Measurements from ENCODE around the gene CSMD2.
"Not testable (repeated sequence)": the region's sequence is repeated elsewhere in the genome, so short reads cannot be mapped to it uniquely, and the experiment has no call there.

The CSMD2 gene

GRCh38 chr1:33516891-33517567 is 648.0 kb downstream of the CSMD2 start:
- in situ Hi-C loops (cut with HindIII; ENCODE audit: low sequenced_read_pairs): no loop called here

GRCh38 chr1:33516428-33516827 is 648.6 kb downstream of the CSMD2 start:
- no peak overlapping the region for H3K4me3 ChIP-seq (ENCODE audit: low read depth, low read length)
- TF ChIP-seq, protein P1, sequence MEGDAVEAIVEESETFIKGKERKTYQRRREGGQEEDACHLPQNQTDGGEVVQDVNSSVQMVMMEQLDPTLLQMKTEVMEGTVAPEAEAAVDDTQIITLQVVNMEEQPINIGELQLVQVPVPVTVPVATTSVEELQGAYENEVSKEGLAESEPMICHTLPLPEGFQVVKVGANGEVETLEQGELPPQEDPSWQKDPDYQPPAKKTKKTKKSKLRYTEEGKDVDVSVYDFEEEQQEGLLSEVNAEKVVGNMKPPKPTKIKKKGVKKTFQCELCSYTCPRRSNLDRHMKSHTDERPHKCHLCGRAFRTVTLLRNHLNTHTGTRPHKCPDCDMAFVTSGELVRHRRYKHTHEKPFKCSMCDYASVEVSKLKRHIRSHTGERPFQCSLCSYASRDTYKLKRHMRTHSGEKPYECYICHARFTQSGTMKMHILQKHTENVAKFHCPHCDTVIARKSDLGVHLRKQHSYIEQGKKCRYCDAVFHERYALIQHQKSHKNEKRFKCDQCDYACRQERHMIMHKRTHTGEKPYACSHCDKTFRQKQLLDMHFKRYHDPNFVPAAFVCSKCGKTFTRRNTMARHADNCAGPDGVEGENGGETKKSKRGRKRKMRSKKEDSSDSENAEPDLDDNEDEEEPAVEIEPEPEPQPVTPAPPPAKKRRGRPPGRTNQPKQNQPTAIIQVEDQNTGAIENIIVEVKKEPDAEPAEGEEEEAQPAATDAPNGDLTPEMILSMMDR (IDR thresholded peaks at IDR 0.05; ENCODE audit: low read depth, low read length): no peak
- in situ Hi-C loops (cut with HindIII; ENCODE audit: low sequenced_read_pairs): no loop called here
- no peak for DNase-seq (ENCODE audit: low read depth, low spot score)

More at GRCh38 chr1:33516891-33517567, 648.0 kb downstream of the CSMD2 start:
- DNase-seq (ENCODE audit: low read depth, low spot score): no peak
- TF ChIP-seq, protein P1 (IDR thresholded peaks at IDR 0.05; ENCODE audit: low read depth, low read length): no peak
- no peak overlapping the region for H3K4me3 ChIP-seq (ENCODE audit: low read depth, low read length)

DNA sequence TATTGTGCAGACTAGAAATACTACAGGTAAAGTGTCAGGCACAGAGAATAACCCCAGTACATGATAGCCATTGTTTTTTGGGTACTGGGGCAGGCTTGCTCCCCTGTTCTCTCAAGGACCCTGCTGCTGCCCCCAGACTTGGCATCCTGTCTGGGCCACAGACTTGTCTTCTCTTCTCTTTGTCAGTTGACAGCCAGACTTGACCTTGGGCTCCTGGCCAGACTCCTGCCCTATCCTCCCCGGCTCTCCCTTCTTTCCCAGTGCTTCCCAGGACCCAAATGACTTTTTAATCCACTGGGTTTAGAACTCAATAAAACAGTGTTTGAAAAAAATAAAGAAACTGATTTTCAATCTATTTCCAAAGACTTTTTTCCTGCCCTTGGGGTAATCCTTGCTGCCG is 649.4 kb downstream of the CSMD2 start:
- no peak overlapping the region for H3K4me3 ChIP-seq (ENCODE audit: low read depth, low read length)
- in situ Hi-C loops (cut with HindIII; ENCODE audit: low sequenced_read_pairs): no loop called here
- no peak for DNase-seq (ENCODE audit: low read depth, low spot score)
- TF ChIP-seq, protein P1 (IDR thresholded peaks at IDR 0.05; ENCODE audit: low read depth, low read length): no peak

DNA sequence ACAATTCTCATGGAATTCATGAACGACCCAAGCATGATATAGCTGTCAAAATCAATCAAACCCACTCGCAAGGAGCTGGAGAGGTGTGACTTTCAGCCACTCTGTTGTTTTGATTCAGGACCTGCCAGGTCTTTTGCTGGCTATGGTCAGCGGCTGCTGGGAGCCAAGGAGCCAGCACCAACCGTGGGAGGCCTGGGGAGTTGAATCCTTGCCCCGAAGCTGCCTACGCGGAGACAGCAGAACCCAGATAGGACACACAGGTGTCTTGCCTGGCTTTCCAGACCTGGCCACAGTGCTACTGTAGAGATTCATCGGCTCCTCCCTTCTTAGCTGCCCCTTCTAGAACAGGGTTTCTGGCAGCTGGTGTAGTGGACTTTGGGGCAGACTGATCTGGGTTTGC is 649.9 kb downstream of the CSMD2 start:
- no peak overlapping the region for H3K4me3 ChIP-seq (ENCODE audit: low read depth, low read length)
- no peak for DNase-seq (ENCODE audit: low read depth, low spot score)
- in situ Hi-C loops (cut with HindIII; ENCODE audit: low sequenced_read_pairs): no loop called here
- TF ChIP-seq, protein P1 (IDR thresholded peaks at IDR 0.05; ENCODE audit: low read depth, low read length): no peak

DNA sequence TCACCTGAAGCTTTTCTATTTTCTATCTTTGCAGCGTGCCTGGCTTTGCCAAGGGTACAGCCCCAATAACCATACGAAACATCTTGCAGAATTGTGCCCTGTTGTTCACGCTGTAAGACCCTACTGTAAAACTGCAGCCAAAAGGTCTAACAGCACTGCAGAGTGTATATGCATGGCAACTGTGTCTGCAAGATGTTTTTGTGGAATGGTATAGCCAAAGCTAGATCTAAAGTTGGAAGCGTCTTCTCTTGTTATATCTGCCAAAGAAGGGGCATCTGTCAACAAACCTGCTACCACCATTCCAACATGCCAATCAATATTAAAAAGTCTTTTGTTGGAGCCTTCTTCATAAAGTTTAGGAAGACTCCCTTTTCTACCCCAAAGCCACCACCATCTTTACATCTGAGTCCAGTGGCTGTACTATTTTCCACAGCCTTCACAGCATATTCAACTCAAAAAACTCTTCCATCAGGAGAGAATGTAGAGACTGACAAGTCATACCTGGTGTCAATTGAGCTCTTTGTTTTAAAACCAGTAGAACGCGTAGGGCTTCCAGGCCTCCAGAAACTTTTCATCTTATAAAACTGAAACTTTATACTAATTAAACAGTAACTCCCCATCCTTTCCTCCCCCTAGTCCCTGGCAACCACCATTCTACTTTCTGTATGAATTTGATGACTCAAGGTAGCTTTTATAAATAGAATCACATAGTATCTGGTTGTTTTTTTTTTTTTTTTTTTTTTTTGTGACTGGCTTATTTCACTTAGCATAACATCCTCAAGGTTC is 652.6 kb downstream of the CSMD2 start:
- TF ChIP-seq, protein P1 (IDR thresholded peaks at IDR 0.05; ENCODE audit: low read depth, low read length): no peak
- in situ Hi-C loops (cut with HindIII; ENCODE audit: low sequenced_read_pairs): no loop called here
- no peak overlapping the region for H3K4me3 ChIP-seq (ENCODE audit: low read depth, low read length)
- DNase-seq (ENCODE audit: low read depth, low spot score): no peak

GRCh38 chr1:33509276-33509675 is 655.8 kb downstream of the CSMD2 start:
- in situ Hi-C loops (cut with HindIII; ENCODE audit: low sequenced_read_pairs); DNase-seq (ENCODE audit: low read depth, low spot score); H3K4me3 ChIP-seq (ENCODE audit: low read depth, low read length): not testable (repeated sequence)

DNA sequence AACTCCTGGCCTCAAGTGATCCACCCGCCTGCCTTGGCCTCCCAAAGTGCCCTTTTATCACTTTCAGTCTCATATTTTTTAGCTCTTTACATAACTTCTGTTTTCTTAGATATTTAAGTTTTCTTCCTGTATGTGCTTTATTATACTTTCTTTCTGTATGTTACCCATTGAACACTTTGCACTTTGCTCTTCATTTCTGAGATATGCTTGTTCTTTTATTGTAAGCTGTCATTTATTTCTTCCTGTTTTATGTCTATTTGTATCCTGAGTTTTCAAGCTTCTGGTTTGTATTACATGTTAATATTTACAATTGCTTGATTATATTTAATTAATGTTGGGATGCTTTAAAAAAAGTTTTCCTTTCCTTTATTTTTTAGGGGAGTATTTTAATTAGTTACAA is 656.9 kb downstream of the CSMD2 start:
- TF ChIP-seq, protein P1 (IDR thresholded peaks at IDR 0.05; ENCODE audit: low read depth, low read length): no peak
- DNase-seq (ENCODE audit: low read depth, low spot score): no peak
- in situ Hi-C loops (cut with HindIII; ENCODE audit: low sequenced_read_pairs): no loop called here

More for the DNA sequence above, 656.9 kb downstream of the CSMD2 start:
- no peak overlapping the region for H3K4me3 ChIP-seq (ENCODE audit: low read depth, low read length)

Data from astrocyte of the spinal cord (primary cell).